NCI-H128 (cell line): ENCODE results near the gene C5orf58.

Experiments
- DNase-seq: peaks from one replicate; lab custom pipeline; 2025; ENCODE audit not compliant: unreplicated experiment; lab: John Stamatoyannopoulos, UW

Gene C5orf58, protein sequence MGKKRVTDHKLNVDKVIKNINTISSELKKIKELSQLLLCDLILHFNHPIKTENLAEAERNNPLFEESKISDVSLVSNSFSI

DNA sequence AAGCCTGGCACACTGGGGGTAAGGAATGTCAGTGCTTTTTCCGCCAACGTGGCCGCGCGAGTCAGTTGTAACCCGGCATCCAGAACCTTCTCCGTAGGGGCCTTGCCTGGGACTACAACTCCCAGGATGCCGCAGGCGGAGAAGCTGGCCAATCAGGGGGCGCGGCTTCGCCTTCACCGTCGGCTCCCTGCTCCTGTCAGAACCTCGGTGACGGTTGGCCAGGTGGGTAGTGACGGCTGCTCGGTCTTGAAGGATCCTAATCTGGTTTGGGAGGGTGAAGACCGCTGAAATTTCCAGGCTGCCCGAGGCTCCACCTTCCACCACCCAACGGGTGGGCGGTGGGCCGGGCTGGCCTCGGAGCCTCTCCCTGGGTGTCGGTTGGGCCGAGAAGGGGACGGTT, at the start of gene C5orf58:
TSS of gene C5orf58 (plus strand) at position 200 of the 400 bp plus-strand sequence. CDS start 1,992 bp downstream, outside the sequence.
- DNase-seq = no peak

DNA sequence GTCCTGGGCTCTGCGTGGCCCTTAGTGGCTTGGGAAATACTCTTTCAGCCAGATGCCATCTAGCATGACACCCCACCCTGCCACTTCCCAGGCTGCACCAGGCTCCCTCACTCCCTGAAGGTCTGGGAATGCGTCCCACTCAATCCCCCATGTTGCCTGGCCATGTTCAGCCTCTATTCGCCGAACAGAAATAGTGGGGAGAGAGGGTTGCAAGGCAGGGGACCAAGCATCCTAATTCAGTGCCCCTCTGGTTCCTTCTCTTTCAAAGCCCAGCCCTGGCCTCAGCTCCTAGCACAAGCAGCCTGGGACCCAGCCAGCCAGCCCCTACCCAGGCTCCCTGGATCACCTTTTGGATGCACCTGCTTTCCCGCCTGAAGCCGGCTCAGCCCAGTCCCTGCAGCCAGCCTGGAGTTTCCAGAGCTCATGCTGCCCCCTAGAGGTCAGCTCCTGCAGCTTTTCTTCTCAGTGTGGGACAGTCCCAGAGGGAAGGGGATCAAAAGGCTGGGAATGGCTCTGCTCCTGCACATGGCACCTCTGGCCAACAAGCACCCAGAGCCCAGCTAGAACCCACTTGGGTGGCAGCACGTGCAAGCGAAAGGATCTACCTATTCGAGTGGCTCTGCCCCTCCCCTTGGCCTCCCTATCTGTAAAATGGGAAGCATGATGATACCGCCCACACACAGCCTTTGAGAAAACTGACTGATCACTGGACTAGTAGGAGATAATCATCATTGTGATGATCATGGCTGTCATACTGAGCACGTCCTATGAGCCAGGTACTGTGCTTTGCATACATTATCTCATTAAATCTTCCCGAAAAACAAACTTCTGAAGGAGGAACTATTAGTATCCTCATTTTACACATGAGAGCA, 48.7 kb upstream of the C5orf58 start:
- no peak for DNase-seq

DNA sequence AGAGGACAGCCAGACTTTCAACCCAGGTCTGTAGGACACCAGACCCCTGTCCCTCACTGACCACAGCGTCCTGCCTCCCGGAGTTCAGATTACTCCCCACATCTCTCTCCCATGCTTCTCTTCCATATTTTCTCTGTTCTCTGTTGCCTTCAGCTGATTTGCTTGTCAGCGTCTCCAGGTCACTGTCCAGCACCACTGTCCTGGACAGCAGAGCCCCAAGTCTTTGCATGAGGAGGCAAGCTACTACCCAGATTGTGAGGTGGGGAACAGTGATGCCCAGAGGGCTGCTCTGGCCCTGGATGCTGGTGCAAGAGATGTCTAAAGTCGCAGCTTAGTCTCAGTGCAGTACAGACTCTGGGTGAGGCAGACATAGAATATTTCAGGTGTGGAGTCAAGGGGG, 48.0 kb upstream of the C5orf58 start:
- DNase-seq = no peak

DNA sequence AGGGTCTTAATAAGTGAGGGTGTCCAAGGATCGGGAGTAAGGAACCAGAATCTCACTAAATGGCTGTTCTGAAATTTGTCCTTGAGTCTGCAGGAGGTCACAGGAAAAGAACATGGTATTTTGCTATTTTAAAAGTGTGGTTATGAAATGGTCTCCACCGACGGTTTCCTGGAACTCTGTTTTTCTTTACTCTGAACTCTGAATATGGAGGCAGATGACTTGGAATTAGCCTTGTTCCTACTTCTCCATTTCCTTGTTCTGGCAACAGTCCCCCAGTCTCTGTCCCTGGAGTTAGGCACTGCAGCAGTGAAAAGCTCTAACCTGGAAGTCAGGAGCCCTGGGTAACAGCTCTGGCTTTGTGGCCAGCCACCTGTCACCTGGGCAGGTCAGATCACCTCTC, 46.6 kb upstream of the C5orf58 start:
- DNase-seq = no peak

DNA sequence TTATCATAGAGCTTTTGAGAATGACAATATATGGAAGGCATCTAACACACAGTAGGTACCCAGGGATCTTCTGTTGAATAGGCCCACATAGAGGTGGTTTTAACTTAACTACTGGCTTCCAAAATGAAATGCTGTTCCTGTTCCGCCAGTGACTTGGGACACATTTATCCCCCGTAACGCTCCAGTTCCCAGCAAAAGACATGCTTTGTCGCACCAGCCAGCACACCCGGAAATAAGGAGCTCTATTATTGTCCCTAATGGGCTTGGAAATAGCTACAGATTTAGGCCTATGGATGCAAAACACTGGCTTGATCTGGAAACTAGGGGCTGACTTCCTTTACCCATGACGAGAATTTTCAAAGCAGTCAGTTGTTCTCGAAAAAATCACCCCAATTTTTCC, 45.9 kb upstream of the C5orf58 start:
- DNase-seq = no peak

DNA sequence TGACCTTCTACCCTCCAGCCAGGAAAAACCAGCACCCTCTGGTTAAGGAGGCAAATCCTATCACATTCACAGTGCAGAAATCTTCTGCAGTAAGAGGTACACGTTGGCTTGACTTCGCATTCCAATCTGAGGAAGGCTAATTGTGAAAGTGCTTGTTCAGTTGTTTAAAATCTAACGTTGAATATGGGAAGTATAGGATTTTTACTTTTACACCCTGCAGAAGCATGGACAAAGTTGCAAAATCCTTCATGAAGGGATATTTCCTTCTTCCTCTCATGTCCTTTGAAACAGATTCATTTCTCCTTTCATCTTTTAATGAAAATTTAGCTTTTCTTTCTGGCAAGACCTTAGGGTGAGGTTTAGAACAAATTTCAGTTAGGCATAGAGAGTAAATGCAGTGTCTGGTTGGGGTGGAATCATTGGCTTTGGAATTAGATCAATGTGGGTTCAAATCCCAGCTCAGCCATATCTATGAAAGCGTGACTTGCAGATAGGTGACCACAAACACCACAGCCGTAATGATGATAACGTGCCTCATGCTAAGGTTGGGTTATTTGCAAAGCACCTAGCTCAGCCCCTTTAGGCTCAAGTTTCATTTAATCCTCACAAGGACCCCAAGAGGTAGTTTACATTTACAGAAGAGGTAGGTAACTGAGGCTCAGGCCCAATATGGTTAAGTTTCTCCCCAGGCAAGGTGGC, 42.2 kb upstream of the C5orf58 start:
- no peak for DNase-seq

DNA sequence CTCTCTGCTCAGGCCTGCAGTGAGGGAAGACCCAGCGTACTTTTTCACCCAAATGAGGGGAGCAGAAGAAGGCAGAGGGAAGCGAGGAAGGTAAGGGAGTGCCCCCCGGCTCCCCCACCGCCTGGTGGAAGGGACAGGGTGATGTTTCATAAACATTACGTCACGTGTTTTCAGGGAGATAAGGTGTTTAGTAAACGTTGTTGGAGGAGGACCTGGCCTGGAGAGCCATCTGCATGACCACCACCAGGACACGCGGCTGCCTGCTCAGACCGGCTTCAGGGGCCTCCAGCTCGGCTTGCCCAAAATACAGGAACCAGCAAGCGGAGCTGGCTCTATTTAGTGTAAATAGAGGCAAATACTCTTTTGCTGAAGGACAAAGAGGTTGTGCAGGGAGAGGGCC, 40.0 kb upstream of the C5orf58 start:
- no peak for DNase-seq

DNA sequence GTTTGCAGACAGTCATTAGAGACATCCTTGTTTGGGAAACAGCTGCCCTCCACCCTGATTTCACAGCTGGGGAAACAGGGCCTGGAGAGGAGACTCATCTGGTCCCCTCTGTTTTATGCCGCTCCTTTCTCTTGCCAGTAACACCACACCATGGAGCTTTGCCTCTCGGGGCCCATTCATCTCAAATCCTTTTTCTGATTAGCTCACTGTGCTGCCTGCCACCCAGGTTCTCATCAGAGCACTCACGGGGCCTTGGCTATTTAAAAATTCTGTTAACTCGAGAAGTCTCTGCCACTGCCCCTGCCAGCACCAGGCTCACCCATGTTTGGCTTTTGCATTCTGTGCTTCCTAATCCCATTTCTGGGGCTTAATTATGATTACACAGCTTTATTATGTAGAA, 36.8 kb upstream of the C5orf58 start:
- DNase-seq = no peak

DNA sequence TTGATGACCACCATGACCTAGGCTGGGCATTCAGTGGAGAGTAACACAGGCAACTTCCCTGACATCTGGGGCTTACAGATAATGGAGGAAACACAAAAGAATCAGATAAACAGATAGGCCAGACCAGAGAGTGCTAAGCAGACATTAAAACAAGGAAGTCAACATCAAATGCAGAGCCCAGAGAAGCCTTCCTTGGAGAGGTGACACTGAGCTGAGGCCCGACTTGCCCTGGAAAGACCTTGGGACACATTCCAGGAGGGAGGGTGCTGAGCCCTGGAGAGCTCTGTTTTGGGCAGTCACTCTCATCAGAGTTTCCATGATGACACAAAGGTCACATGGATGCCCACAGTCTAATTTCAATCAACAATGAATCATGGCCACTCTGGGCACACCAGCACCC, 31.9 kb upstream of the C5orf58 start:
- no peak for DNase-seq

DNA sequence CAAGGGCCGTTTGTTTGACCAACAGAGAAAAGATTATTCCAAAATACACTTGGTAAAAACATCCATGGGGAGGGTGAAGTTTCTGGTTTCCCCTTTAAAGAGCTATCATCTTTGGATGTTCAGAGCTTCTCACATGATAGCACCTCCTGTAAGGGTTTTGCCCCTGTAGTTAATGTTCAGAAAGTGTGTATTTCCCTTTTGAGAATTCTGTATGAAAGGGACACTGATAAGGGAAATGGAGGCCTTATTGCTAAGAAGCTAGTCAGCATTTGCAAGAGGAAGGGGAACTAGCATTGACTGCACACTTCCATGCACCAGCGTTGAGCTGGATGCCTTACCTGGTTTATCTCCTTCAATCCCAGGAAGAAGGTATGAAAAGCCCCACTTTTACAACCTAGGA, 31.5 kb upstream of the C5orf58 start:
- no peak for DNase-seq

DNA sequence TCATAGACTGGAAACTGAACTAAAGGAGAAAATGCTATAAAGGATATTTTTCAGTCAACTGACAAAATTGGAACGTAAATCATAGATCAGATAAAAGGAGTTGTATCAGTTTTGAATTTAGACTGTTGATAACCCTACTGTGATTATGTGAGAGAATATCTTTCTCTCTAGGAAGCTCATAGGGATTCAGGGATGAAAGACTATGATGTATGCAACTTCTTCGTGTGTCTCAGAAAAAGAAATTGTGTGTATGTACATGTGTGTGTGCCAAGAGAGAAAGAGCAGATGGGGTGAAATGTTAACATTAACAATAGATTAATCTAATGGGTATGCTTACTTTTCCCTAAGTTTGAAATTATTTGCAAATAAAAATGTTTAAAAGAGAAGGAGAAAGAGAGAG, 30.7 kb upstream of the C5orf58 start:
- DNase-seq = no peak

DNA sequence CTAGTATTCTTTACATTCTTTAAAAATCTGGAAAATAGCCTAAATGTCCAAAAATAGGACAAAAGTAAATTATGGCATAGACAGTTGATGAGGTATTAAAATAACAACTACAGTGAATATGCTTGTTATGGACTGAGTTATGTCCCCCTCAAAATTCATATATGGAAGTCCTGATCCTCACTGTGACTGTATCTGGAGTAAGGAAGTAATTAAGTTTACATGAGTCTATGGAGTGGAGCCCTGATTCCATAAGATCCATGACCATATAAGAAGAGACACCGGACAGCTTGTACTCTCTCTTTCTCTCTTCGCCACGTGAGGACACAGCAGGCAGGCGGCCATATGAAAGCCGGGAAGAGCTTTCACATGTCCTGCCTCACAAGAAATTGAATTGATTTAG, 28.6 kb upstream of the C5orf58 start:
- DNase-seq = no peak

DNA sequence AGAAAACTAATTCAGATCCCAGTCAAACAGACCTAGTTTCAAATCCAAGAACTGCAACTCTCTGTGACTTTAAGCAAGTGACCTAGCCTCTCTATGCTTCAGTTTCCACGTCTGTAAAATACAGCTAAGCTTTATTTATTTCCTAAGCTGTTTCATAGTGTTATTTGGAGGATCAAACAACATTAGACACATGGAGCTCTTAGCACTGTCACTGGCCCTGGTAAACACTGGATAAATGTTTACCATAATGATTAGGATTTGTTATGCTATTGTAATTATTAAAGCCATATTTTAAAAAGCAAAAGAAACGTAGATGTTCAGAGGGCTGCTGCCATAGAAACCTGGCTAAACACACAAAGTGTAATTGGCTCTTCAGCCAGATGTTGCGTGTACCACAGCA, 26.6 kb upstream of the C5orf58 start:
- DNase-seq = no peak

DNA sequence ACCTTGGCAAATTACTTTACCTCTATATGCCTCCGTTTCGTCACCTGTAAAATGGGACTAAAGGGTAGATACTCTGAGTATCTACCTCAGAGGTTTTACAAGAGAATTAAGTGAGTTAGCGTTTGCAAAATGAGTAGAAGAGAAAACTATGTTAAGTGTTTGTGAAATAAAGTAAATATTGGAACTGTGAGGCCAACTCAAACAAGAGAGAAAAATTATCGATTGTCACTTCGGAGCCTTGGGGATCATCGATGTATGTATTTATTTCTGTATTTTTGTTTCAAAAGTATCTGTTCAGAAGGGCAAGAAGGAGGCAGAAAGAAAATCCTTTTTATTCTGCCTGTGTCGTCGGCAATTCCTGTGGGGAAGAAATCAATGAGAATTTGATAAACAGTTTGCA, 25.8 kb upstream of the C5orf58 start:
- no peak for DNase-seq

DNA sequence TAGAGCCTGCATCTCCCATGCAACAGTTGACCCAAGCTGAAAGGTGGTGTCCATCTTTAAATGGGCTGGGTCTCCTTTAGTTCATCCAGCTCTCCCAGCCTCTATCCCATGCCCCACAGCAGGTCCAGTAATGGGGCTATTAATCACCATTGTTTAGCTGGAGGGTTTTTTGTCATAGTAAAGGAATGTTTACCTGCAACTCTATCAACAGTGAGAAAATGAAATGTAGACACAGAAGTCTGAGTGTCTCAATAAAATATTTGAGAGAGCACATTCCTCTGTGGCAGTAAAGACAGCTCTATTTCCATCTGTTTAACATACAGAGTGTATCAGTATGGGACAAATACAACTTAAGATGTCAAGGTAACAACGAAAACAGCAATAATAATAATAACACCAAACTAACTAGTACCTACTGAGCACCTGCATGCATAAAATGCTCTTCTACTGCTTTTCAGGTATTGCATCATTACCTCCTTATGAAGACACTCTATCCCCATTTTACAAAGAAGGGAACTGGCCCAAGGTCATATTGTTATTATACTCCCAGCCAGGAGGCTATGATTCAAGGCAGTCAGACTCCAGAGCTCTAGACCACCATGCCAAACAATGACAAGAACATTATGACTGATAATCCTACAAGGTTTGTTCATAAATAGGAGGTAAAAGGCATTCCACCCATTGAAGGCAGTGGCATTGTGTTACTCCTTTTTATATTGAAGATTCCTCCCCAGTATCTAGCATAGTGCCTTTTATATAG, 21.0 kb upstream of the C5orf58 start:
- DNase-seq = no peak

DNA sequence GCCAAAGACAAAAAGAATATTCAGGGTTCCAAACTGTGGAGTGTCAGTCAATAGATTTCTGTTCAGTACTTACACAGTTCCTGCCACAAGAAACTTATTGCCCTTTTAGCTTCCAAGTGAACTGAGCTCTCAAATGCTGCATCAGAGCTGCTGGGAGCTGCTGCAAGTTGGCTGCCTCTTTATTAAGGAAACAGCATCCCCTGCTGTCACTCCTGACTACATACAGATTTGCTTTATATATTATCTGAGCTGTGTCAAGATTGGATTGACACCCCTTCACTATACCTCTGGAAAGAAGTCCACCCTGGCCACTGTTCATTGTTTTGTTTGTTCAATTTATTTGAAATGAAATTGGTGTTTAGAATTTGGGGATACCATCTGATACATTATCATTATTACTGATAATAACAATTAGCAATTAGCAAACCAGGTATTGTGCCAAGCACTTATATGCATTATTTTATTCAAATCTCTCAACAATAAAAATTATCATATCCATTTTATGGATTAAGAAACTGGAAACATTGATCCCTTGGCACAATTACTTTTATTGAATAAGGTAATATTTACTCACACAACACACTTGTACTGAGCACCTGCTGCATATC, 16.4 kb upstream of the C5orf58 start:
- no peak for DNase-seq

DNA sequence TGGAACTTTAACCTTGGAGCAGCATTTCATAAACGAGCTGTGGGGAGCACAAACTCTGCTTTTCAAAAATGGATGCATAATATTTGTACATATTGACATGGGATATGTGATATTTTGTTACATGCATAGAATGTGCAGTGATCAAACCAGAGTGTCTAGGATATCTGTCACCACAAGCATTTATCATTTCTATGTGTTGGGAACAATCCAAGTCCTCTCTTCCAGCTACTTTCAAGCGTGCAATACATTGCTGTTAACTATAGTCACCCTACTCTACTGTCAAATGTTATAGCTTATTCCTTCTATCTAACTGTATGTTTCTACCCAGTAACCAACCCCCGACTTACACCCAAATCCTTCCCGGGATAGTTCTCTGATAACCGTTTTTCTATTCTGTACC, 15.0 kb upstream of the C5orf58 start:
- DNase-seq = no peak

DNA sequence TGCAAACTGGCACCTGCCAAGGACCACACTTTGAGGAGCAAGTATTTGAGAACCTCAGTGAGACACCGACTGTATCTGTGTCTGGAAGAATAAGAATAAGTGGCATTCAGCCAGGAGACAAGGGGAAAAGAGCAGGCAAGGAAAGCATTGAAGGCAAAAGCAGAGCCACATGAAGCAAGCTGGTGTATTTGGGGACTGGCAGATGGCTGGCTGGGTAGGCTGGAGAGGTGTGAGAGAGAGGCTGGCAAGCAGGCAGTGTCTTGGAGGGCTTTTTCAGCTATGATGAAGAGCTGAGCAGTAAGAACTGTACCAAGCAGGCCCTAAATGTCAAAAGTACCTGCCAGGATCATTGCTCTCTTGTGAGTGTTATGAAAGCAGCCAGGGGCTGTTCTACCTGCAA, 14.1 kb upstream of the C5orf58 start:
- DNase-seq = no peak

DNA sequence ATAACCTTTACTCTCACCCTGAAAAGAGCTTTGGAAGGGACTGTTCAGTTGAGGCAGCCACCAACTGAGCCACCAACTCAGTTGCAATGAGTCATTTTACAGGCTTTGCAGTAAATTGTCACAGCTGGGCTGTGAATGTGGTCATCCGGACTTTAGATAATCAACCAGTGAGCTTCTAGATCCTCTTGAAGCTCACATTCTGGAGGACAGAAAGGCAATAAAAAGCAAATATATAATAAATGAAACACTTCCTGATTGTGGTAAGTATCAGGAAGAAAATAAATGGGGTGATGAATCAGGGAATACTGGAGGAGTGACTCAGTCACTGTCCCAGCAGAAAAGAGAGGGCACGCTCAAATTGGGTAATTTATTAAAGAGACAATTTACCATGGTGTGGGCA, 13.2 kb upstream of the C5orf58 start:
- DNase-seq = no peak

DNA sequence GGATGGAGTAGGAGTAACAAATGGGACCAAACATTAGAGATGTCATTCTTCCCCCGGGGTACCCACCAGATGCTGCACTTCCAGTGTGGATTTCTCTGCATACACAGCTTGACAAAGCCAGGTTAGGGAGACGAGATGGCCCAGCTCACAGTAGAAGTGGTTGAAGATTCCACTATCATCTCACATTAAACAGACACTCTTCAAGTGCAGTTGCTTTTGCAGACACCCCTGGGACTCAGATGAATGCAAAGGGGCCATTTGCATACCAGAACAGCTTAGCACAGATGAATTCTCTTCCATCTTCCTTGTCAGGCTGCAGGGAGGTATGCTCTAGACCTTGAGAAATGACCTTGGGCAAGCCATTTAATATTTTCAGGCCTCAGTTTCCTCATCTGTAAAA, 12.6 kb upstream of the C5orf58 start:
- no peak for DNase-seq

DNA sequence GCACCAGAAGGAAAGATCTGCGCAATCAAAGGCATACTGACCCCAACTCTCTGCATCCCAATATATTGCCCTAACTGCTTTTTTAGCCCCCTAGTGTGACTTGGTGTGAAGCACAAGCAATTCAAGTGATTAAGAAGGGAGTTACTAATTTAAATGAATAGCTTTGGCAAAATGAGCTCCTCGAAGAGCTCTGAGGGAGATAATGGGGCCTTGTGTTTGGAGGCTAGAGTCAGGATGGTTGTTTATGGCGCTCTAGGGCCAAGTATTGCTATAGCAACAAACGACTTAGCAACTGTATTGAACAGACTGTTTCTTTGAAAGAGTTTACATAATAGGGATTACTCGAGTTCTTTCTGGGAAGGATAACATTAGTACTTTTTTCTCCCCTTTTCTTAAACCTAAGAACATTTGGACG, 11.5 kb upstream of the C5orf58 start:
- no peak for DNase-seq
